HG02884 (cell line): ENCODE measurements around the gene CNGA3.
"Not testable (repeated sequence)": the region's sequence is repeated elsewhere in the genome, so short reads cannot be mapped to it uniquely, and the experiment has no call there.

Source experiments
- ATAC-seq: cut with Tn5 transposase; IDR thresholded peaks from one replicate; pipeline ENCODE4 v1.9.1; 2021; ENCODE audit warnings: mild to moderate bottlenecking, moderate library complexity; ENCODE audit not compliant: unreplicated experiment

Gene CNGA3

GRCh38 chr2:98346311-98347236 is at the start of gene CNGA3:
Gene CNGA3 (plus strand): TSS chr2:98346456. CDS start chr2:98369976, 23,520 bp downstream.
- ATAC-seq = no peak

- ATAC-seq = no peak
Measured at GRCh38 chr2:98297817-98298682, 48.2 kb upstream of the CNGA3 start.

- no peak for ATAC-seq
Measured at GRCh38 chr2:98298683-98299164, 47.5 kb upstream of the CNGA3 start.

- no peak for ATAC-seq
Measured at GRCh38 chr2:98299211-98299905, 46.9 kb upstream of the CNGA3 start.

GRCh38 chr2:98300141-98300874 is 45.9 kb upstream of the CNGA3 start:
- no peak for ATAC-seq

GRCh38 chr2:98301469-98301868 is 44.8 kb upstream of the CNGA3 start:
- no peak for ATAC-seq

- not testable (repeated sequence) for ATAC-seq
Measured at GRCh38 chr2:98307131-98307696, 39.0 kb upstream of the CNGA3 start.

- ATAC-seq = no peak
Measured at GRCh38 chr2:98308068-98308467, 38.2 kb upstream of the CNGA3 start.

- no peak for ATAC-seq
Measured at GRCh38 chr2:98308532-98308931, 37.7 kb upstream of the CNGA3 start.

GRCh38 chr2:98309580-98309979 is 36.7 kb upstream of the CNGA3 start:
- no peak for ATAC-seq

- no peak for ATAC-seq
Measured at GRCh38 chr2:98310010-98310409, 36.2 kb upstream of the CNGA3 start.

GRCh38 chr2:98311090-98311489 is 35.2 kb upstream of the CNGA3 start:
- ATAC-seq = no peak

- no peak for ATAC-seq
Measured at GRCh38 chr2:98311771-98312545, 34.3 kb upstream of the CNGA3 start.

GRCh38 chr2:98313492-98314250 is 32.6 kb upstream of the CNGA3 start:
- no peak for ATAC-seq

- no peak for ATAC-seq
Measured at GRCh38 chr2:98314251-98314650, 32.0 kb upstream of the CNGA3 start.

- no peak for ATAC-seq
Measured at GRCh38 chr2:98315957-98316356, 30.3 kb upstream of the CNGA3 start.

- ATAC-seq = no peak
Measured at GRCh38 chr2:98317214-98317613, 29.0 kb upstream of the CNGA3 start.

GRCh38 chr2:98320171-98320570 is 26.1 kb upstream of the CNGA3 start:
- not testable (repeated sequence) for ATAC-seq
